Measurements from ENCODE around the gene DUSP21.
"Not testable (repeated sequence)": the region's sequence is repeated elsewhere in the genome, so short reads cannot be mapped to it uniquely, and the experiment has no call there.

The DUSP21 gene

DNA sequence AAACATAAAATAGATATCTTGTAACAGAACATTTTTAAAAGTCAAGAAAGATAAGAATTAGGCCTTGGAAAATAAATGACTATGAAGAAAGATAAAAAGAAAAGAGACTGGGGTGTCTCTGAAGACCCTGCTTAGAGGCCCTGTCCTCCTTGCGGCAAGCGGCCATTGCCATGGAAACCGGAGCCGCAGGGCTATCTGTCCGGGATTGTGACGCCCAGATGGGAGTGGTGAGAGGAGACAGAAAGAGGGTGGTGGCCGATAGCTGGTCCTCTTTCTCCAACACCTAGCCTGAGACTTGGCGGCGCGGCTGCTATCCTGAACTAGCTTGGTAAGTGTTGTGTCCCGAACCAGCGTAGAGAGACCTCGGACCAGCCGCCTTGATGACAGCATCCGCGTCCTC is at the start of gene DUSP21:
Gene DUSP21 (plus strand): TSS at position 269 of the 400 bp plus-strand sequence. CDS start 112 bp downstream, at position 381.
- peak; percentile 83 for DNase-seq

DNA sequence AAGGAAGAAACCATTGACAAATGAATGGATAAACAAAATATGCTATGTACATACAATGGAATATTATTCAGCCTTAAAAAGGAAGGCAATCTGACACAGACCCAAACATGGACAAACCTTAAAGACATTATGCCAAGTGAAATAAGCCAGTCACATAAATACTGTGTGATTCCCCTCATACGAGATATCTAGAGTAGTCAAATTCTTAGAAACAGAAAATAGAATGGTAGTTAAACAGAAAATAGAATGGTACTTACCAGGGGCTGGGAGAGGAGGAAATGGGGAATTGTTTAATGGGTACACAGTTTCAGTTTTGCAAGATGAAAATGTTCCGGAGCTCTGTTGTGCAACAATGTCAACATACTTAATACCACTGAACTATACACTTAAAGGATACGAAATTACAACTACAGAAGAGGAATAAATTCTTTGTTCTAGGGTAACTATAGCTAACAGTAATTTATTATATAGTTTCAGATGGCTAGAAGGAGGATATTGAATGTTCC is 47.8 kb upstream of the DUSP21 start:
- DNase-seq, result no peak

DNA sequence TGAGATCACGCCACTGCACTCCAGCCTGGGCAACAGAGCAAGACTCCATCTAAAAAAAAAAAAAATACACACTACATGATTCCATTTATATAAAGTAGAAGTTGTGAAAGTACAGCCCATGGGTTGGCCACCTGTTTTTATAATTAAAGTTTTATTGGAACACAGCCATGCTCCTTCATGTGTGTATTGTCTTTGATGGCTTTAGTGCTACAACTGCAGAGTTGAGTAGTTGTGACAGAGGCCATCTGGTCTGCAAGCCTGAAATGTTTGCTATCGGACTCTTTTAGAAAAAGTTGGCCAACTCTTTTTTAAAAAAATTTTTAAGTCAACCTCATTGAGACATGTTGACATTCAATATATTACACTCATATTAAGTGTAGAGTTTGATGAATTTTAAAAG is 41.2 kb upstream of the DUSP21 start:
- DNase-seq, result no peak

DNA sequence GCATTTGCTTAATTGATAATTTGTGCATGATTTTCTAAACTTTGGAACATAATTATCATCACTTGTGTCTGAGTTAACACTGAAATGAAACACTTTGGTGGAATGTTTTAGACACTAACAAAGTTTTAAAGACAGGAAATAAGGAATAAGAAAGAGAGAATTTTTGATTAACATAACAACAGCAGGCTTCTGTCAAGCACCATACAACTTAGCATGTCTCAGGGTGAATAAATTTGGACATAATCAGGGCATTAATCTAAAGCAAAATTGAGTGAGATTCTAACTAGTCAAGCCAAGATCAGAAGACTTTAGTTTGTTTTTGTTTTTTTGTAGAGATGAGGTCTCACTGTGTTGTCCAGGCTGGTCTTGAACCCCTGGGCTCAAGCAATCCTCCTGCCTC is 28.1 kb upstream of the DUSP21 start:
- DNase-seq, result no peak

DNA sequence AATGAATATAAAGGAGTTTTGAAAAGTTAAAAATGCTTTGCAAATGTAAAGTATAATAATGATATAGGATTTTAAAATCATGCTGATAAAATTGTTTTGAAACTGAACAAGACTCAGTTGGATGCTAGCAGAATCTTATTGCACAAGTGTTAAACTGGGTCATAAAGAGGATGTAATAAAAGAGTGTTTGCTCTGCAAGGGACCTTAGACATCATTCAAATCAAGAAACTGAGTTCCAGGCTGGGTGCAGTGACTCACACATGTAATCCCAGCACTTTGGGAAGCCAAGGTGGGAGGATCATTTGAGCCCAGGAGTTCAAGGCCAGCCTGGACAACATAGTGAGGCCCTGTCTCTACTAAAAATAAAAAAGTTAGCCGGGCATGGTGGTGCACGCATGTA is 27.5 kb upstream of the DUSP21 start:
- no peak for DNase-seq

DNA sequence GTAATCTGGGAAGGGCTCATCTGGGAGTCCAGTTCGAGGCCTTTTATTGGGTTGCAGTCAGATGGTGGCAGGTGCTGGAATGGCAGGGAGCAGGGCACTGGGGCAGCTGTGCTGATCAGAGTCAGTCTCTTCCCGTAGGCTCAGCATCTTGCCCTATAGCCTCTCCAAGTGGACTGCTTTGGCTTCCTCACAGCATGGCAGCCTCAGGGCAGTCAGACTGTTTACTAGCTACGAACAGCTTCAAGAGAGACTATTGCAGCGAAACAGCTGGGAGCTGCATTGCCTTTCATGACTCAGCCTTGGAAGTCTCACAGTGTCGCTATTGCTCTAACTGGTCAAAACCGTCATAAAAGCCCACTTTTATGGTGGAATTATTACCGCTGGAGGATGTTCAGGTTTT is 26.8 kb upstream of the DUSP21 start:
- no peak for DNase-seq

DNA sequence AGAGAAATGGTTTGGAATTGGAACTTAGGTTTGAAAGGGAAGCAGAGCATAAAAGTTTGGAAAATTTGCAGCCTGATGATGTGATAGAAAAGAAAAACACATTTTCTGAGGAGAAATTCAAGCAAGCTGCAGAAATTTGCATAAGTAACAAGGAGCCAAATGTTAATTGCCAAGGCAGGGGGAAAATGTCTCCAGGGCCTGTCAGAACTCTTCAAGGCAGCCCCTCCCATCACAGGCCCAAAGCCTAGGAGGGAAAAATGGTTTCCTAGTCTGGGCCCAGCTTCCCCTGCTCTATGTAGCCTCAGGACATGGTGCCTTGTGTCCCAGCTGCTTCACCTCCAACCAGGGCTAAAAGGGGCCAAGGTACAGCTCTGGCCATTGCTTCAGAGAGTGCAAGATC is 21.2 kb upstream of the DUSP21 start:
- DNase-seq, result no peak

DNA sequence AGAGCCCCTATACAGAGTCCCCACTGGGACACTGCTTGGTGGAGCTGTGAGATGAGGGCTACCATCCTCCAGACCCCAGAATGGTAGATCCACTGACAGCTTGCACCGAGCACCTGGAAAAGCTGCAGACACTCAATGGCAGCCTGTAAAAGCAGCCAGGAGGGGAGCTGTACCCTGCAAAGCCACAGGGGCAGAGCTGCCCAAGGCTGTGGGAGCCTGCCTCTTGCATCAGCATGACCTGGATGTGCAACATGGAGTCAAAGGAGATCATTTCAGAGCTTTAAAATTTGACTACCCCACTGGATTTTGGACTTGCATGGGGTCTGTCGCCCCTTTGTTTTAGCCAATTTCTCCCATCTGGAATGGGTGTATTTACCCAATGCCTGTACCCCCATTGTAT is 20.6 kb upstream of the DUSP21 start:
- DNase-seq, result not testable (repeated sequence)

DNA sequence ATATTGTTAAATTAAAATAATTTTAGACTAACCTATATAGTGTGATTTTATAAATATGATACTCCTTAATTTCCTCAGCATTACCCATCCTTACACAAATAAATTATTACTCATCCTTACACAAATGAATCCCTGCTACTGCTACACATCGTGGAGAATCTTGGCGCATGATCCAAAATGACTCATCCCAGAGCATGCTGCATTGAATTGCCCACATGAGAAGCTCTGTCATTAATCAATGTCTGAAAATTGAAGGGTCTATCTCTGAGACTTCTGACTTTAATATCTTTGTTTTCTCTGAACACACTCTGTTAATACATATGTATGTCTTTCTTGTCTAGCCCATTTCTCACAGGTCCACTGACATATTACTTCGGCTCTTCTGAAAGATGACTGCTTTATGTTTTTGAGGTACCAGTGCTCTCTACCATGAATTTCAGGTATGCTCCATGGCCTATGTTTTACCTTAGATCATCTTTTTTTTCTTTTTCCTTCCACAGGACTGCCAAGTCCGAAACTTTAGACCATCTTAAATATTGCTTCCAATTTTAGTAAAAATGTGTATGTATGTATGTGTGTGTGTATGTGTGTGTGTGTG is 15.7 kb upstream of the DUSP21 start:
- peak; percentile 1 for DNase-seq

DNA sequence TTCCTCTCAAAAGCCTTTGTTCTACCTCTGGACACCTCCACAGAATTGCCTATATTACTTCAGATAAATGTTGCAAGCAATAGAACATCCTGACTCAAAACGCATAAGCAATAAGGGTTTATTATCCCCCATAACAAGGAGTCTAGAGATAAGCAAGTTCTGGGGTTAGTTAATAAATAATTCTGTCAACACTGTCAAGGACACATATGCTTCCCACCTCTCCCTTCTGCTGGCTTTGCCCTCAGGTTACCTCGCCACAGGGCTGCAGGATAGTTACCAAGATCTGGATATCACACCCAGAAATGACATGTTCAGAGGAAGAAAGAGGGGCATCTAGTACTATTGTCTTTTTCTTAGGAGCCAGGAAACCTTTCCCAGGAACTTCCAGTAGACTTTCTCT is 14.0 kb upstream of the DUSP21 start:
- no peak for DNase-seq

DNA sequence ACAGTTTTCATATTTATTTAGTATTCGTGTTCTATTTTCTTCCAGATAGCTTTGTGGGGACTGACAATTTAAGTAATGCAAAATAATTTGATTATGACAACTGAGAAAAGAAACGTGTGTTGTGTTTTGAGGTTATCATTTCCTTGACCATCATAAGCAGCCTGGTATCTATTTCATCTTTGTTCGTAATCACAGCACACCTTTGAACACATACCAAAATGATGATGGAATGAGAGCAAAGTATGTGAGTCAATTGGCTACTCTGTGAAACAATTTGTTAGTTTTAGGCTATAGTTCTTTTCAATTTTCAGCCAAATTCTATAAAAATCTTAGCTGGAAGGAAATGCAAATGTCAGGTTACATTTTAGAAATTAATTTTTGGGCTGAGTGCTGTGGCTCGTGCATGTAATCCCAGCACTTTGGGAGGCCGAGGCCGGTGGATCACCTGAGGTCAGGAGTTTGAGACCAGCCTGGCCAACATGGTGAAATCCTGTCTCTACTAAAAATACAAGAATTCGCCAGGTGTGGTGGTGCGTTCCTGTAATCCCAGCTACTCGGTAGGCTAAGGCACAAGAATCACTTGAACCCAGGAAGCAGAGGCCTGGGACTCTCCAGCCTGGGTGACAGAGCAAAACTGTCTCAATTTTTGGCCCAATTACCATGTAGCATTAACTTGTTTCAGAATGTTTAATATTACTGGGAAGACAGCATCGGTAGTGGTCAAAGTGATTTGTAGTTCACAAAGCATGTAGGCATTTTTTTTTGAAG is 1.1 kb upstream of the DUSP21 start:
- no peak for DNase-seq

DNA sequence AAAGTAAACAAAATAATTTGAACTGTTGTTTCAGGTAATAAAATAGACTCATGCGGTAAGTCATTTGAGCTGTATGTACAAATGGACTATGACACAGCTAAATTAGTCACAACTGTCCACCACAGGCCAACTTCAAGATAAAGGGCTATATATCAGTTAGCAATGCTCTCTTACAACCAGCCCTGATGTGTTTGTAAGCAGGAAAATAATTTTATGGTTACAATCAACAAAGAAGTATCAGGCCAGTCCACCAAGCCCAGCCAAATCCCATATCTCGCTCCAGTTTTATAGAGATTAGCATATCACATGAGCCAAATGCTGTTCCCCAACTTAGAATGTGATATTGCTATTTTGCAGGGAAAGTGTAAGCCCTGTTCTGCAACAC is 511 bp upstream of the DUSP21 start:
- DNase-seq, result peak; percentile 81

DNA sequence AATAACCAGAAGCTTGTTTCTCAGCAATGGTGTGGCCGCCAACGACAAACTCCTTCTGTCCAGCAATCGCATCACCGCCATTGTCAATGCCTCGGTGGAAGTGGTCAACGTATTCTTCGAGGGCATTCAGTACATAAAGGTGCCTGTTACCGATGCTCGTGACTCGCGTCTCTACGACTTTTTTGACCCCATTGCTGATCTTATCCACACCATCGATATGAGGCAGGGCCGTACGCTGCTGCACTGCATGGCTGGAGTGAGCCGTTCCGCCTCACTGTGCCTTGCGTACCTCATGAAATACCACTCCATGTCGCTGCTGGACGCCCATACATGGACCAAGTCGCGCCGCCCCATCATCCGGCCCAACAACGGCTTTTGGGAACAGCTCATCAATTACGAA is 383 bp downstream of the DUSP21 start:
- DNase-seq, result no peak

DNA sequence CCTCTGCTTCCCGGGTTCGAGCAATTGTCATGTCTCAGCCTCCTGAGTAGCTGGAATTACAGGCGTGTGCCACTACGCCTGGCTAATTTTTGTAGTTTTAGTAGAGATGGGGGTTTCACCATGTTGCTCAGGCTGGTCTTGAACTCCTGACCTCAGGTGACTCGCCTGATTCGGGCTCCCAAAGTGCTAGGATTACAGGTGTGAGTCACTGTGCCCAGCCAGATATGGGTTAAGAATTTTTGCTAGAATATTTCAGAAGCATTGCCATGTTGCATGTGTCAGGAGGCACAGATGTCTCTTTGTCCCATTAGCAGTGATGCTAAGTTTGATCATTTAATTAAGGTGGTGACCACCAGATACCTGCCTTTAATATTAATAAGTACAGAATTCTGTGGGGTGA is 7.1 kb downstream of the DUSP21 start:
- DNase-seq, result not testable (repeated sequence)

DNA sequence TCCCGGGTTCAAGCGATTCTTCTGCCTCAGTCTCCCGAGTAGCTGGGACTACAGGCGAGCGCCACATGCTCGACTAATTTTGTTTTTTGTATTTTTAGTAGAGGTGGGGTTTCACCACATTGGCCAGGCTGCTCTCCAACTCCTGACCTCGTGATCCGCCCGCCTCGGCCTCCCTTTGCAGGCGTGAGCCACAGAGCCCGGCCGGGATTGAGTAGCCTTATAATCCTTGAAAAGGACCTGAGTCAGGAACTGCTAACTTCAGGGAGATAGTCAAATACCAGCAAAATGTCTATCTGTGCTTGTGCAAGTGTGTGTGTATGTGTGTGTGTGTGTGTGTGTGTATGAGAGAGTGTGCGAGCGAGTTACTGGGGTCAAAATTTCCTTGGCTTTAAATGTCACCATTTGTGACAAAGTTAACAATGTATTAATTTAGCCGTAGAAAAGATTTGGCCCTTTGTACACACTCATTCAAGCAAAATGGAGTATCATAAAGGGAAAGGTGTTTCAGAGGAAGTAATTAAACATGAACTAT is 27.4 kb downstream of the DUSP21 start:
- DNase-seq, result peak; percentile 8

DNA sequence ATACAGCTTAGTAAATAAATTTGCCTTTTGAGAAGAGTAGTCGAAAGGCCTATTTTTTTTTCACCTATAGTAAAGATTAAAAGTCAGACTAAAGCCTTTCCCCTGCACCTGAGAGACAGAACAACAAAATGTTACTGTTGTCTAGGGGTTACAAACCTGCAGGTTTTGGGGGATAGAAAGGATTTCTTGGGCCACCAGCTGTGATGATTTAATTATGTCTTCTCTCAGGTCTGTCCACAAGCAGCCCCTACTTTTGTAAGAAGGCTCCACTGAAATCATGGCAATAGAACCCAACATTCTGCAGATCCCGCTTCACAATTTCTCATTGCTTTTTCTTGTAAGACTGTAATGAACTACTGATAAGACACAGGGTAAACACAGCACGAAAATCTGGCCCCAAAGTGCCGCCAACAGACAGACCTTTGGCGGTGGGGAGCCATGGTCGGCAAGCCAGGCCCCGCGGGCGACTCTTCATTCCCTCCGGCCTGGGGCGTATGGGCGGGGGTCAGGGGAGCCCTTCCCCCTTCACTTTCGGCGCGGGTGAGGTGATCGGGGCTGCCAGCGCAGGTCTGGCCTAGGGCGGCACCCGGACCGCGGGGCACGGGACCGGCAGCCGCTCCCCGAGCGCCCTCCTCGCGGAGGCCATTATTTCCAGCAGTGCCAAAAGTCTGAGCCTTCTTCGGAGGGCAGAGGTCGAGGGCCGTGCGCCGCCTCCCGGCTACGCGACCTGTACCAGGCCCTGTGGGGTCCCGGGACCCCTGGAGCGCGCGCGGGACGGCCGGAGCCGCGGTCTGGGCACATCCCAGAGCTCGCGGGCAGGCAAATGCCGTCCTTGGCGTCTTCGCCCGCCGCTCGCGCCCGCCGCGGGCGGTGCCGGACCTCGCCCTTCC is 28.4 kb downstream of the DUSP21 start:
- DNase-seq, result peak; percentile 65

DNA sequence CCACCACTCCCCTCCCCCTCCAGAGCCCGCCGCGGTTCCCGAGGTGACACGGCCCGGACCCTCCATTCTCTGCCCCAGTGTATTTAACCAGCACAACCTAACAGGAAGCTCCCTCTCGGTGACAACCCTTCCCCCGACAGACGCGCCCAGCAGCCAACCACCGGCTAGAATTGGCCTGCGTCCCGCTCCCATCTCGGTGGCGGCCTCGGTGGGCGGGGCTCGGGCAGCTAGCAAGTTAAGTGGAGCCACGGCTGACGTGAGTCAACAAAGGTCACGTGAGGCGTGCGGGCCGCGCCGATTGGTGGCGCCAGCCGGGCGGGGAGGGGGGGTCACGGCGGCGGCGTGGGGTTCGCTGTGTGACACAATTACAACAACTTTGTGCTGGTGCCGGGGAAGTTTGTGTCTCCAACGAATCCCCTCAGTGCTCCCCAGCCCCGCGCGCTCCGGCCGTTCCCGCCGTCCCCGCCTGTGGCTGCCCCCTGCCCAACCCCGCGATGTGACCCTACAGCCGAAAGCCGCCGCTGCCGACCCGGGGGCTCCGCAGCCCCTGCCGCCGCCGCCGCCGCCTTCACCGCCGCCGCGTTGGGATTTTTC is 29.1 kb downstream of the DUSP21 start, which contains the start of gene KDM6A:
Gene KDM6A (plus strand): TSS at position 368 of the 594 bp plus-strand sequence. CDS start 364 bp downstream, outside the sequence.
- DNase-seq, result peak; percentile 96

DNA sequence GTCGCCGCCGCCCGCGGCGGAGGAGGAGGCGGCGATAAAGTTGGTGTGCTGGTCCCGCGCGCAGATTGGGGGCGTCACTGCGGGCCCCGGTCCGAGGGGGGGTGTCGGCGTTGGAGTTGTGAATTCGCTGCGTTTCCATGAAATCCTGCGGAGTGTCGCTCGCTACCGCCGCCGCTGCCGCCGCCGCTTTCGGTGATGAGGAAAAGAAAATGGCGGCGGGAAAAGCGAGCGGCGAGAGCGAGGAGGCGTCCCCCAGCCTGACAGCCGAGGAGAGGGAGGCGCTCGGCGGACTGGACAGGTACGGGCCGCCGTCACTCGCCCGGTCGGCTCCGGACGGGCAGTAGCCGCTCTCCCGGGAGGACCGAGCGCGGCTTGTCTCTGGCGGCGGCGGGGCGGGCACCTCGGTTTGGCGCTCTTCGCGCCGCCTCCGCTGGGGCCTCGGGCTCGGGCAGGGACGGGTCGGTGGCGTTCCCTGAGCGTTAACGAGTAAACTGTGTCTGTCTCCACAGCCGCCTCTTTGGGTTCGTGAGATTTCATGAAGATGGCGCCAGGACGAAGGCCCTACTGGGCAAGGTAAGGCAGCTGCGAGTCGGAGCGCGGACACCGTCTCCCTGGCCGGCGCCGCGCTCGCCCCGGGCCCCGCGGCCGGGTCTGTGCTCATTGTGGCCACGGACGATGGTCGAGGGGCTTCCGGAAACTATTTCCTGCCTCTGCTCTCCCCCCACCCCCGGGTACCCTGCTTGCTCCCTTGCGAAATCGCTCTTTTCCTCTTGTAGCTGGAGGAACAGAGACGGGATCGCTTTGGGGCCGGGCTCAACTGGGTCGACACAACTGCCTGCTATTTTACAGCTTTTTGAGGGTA is 29.8 kb downstream of the DUSP21 start:
- DNase-seq, result peak; percentile 57

DNA sequence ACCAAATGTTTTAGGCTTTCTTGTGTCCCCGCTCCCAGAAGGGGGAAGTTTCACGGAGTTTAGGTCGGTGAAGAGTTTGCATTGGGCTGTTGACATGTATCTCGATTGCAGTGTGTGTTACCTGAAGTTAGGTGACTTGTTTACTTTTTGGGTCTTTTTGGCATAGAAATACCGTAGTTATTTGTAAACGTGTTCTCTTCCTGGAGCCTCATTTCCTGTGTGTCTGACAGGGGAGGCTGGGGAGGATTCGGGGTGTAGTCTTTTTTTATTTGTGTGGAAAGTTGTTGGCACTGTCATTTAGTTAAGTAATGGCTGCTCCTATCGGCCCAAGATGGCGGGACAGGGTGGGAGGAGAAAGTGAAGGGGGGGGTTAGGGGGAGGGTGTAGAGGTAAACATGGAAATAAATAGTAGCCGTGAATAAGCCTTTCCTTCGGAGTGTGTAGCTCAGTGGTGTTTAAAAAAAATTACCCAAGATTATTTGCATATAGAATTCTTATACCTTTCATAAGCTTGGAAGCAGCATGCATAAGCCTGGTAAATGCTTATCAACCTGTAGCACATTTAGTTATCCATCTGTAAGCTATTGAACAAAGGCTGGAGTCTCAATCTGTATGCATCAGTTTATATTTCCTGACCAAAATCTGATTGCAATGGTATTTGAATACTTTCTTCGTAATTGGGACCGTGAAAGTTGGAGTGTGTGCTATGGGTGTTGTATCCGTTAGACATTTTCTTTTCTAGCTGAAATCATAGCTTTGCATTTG is 30.8 kb downstream of the DUSP21 start:
- DNase-seq, result peak; percentile 65

DNA sequence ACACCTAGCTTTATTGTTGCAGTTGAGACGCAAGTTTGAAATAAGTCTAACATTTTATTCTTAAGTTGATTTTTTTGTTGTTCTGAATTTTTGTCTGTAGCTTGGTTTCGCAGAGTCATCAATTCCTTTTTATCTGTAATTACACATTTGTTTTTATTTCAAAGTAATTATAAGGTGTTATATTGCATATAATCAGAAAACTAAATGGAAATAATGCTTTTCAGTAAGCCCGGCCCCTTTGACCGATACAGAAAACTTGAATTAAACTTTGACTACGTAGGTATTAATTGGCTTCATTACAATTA is 31.3 kb downstream of the DUSP21 start:
- no peak for DNase-seq

DNA sequence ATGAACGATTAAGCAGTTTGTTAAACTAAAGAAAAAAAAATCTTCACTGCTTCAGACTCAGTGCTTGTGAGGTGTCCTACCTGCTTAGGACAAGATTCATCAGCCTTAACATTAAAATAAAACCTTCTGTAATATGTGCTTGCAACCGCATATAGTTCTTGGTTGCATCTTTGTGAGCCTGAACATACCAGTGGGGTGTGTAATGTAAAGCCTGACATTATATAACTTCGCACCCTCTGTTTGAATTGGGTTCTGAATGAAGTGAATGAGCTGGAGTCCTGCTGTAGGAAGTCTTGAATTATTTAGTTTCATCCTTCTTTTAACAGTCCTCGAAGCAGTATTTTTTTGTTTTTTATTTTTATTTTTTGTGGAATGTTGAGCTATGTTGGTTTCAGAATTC is 32.3 kb downstream of the DUSP21 start:
- DNase-seq, result peak; percentile 10

All from OCI-M1 (cell line).